Suprapubic skin (tissue), 4 donors: ENCODE results near the gene PTPRN2. TPM values are rescaled to one million over a fixed set of nuclear protein-coding genes. Genes with fewer than 3 reads are reported as not detected.

ENCODE experiments used
- DNase-seq, 2 donors: peaks; one replicate each; pipeline ENCODE4 v3.0.0-alpha.2; 2019; ENCODE audit warnings: low spot score in 2 of 2
- H3K27ac ChIP-seq: fragments of 200-600 bp; sonication (generic); one replicate; pipeline ENCODE4 v1.5.1; 2019
- H3K27me3 ChIP-seq: fragments of 200-600 bp; sonication (generic); one replicate; pipeline ENCODE4 v1.5.1; 2019
- H3K36me3 ChIP-seq: fragments of 200-600 bp; sonication (generic); one replicate; pipeline ENCODE4 v1.5.1; 2019
- H3K4me1 ChIP-seq: fragments of 200-600 bp; sonication (generic); one replicate; pipeline ENCODE4 v1.5.1; 2019
- H3K4me3 ChIP-seq: fragments of 200-600 bp; sonication (generic); one replicate; pipeline ENCODE4 v1.5.1; 2019; ENCODE audit warnings: mild to moderate bottlenecking
- H3K9me3 ChIP-seq: fragments of 200-600 bp; sonication (generic); one replicate; pipeline ENCODE4 v1.5.1; 2019
- CTCF ChIP-seq, 2 donors: fragments of 200-600 bp in 1 of 2; fragments of 450-650 bp in 1 of 2; sonication (generic) in 1 of 2; IDR thresholded peaks; one replicate each; pipeline ENCODE4 v1.5.1; 2016 to 2019; ENCODE audit warnings: antibody characterized with exemption in 2 of 2, mild to moderate bottlenecking in 1 of 2, moderate library complexity in 1 of 2
- EP300 ChIP-seq: sonication (generic); formaldehyde crosslinking; IDR thresholded peaks from one replicate; pipeline ENCODE4 v1.6.1; 2017; ENCODE audit warnings: antibody characterized with exemption
- POLR2A ChIP-seq, 2 donors: fragments of 450-650 bp; IDR thresholded peaks; one replicate each; pipeline ENCODE4 v1.6.1; 2017; ENCODE audit warnings: antibody characterized with exemption in 2 of 2, mild to moderate bottlenecking in 2 of 2, moderate library complexity in 2 of 2
- POLR2AphosphoS5 ChIP-seq, 3 donors: sonication (generic); formaldehyde crosslinking; IDR thresholded peaks; one replicate each; pipeline ENCODE4 v1.6.1; 2017; ENCODE audit warnings: antibody characterized with exemption in 3 of 3
- WGBS: methylation state at CpG from one replicate; pipeline ENCODE4 v1.1.5; 2018; 5-methylcytosine and 5-hydroxymethylcytosine counted together
- total RNA-seq, 4 donors: library from RNA; depleted of rRNA; stranded (reverse); fragments of >200 nt; gene quantifications; one replicate each; pipeline ENCODE4 v1.1.0, GENCODE V29; 2016

The PTPRN2 gene
- total RNA-seq, 4 donors from 2014 or later: 0.23 to 1.8 (median 1.3) TPM

- no peak for TF ChIP-seq EP300
- no peak for TF ChIP-seq POLR2AphosphoS5 (IDR thresholded peaks at IDR 0.05)
- no peak for TF ChIP-seq CTCF (IDR thresholded peaks at IDR 0.05)
- no peak for TF ChIP-seq POLR2A (IDR thresholded peaks at IDR 0.05)
- Histone ChIP-seq H3K9me3 (no peaks in the 10 kb centered on the region), H3K4me3 (no peak overlapping the region), H3K36me3 (no peaks in the 10 kb centered on the region), H3K4me1 (peaks cover 3% of the 10 kb centered on the region), H3K27me3 (peaks cover 26% of the 10 kb centered on the region), H3K27ac (no peak overlapping the region)
- 80% methylated on average over 4 of the region's 4 CpGs for WGBS
- no peak for DNase-seq
Measured at GRCh38 chr7:158499082-158499455, 88.6 kb downstream of the PTPRN2 start.

DNA sequence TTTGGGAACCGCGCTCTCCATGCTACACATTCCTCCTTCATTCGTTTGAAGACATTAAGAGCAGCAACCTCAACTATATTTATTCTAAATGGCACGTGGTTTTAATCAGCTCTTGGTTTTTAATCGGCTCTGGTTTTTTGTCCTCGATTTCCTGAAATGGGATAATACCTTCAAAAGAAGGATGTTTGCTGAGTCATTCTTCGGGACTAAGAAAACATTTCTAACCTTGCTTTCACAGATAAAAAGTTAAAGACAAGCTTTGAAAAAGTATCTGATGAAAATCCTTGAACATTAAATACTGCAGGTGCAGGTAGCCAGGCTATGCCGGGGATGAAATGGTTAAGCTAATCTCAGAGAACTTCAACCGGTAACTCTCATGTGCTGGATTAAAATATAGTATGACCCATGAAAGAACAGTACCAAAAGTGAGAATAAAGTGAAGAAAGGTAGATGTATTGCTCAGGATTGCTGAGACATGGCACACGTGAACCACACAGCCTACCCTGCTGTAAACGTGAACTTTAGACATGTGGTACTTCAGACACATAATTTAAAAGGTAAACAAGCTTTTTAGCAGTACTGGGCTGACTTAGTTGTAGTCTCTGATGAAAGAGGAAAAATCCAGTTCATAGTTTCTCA is 89.1 kb downstream of the PTPRN2 start:
- Histone ChIP-seq H3K4me1 (peaks cover 3% of the 10 kb centered on the region), H3K27me3 (peaks cover 29% of the 10 kb centered on the region), H3K4me3 (no peak overlapping the region), H3K27ac (no peak overlapping the region), H3K9me3 (no peaks in the 10 kb centered on the region), H3K36me3 (no peaks in the 10 kb centered on the region)
- WGBS: 59% methylated on average over 11 of the region's 11 CpGs
- no peak for DNase-seq
- TF ChIP-seq POLR2A (IDR thresholded peaks at IDR 0.05): no peak
- TF ChIP-seq EP300: no peak
- TF ChIP-seq POLR2AphosphoS5 (IDR thresholded peaks at IDR 0.05): no peak
- TF ChIP-seq CTCF (IDR thresholded peaks at IDR 0.05): no peak

GRCh38 chr7:158497627-158498026 is 90.0 kb downstream of the PTPRN2 start:
- Histone ChIP-seq H3K27me3 (peaks cover 32% of the 10 kb centered on the region), H3K9me3 (no peaks in the 10 kb centered on the region), H3K4me1 (peaks cover 3% of the 10 kb centered on the region), H3K4me3 (no peak overlapping the region), H3K27ac (no peak overlapping the region), H3K36me3 (no peaks in the 10 kb centered on the region)
- DNase-seq: no peak
- TF ChIP-seq EP300: no peak
- TF ChIP-seq POLR2A (IDR thresholded peaks at IDR 0.05): no peak
- TF ChIP-seq POLR2AphosphoS5 (IDR thresholded peaks at IDR 0.05): no peak
- no peak for TF ChIP-seq CTCF (IDR thresholded peaks at IDR 0.05)
- WGBS: 83% methylated on average over 3 of the region's 9 CpGs

DNA sequence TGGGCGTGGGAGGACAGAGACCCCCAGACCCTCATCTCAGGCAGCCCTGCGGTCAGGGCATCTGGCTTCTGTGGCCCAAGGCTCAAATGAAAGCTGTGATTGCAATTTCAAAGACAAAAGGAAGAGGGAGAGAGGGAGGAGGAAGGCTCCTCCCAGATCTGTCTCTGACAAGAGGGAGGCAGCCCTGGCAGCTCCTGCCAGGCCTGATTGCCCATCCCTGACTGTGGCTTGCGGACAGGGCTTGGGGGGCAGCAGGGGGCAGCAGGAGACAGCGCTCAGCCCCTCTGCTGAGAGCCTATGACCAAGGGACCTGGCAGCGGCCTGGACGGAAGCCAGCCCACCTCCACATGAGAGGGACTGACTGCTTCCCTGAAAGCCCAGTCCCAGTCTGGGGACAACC is 91.8 kb downstream of the PTPRN2 start:
- H3K36me3 ChIP-seq: no peaks in the 10 kb centered on the region
- H3K27me3 ChIP-seq: peaks cover 36% of the 10 kb centered on the region
- H3K27ac ChIP-seq: no peak overlapping the region
- H3K9me3 ChIP-seq: no peaks in the 10 kb centered on the region
- WGBS: 8% methylated on average over 6 of the region's 6 CpGs
- no peak for TF ChIP-seq POLR2AphosphoS5 (IDR thresholded peaks at IDR 0.05)
- TF ChIP-seq CTCF (IDR thresholded peaks at IDR 0.05): no peak
- no peak for TF ChIP-seq EP300
- no peak for TF ChIP-seq POLR2A (IDR thresholded peaks at IDR 0.05)
- DNase-seq: no peak
- peaks cover 3% of the 10 kb centered on the region for H3K4me1 ChIP-seq
- no peak overlapping the region for H3K4me3 ChIP-seq

- Histone ChIP-seq H3K27ac (no peak overlapping the region), H3K36me3 (no peaks in the 10 kb centered on the region), H3K4me3 (no peak overlapping the region), H3K27me3 (peaks cover 39% of the 10 kb centered on the region), H3K4me1 (peaks cover 3% of the 10 kb centered on the region), H3K9me3 (no peaks in the 10 kb centered on the region)
- TF ChIP-seq POLR2AphosphoS5 (IDR thresholded peaks at IDR 0.05) (no peak), EP300 (no peak), POLR2A (IDR thresholded peaks at IDR 0.05) (no peak), CTCF (IDR thresholded peaks at IDR 0.05) (no peak)
- 7% methylated on average over 5 of the region's 5 CpGs for WGBS
- DNase-seq: no peak
Measured at GRCh38 chr7:158495216-158495615, 92.4 kb downstream of the PTPRN2 start.
